NCI-H1436 (cell line): ENCODE results near the gene NUDT3.

Source experiments
- DNase-seq: peaks from one replicate; lab custom pipeline; 2025; lab: John Stamatoyannopoulos, UW

The NUDT3 gene

GRCh38 chr6:34239500-34239825 is 153.0 kb downstream of the NUDT3 start:
- no peak for DNase-seq

GRCh38 chr6:34238585-34239499 is 153.6 kb downstream of the NUDT3 start:
- DNase-seq, result no peak

GRCh38 chr6:34237722-34238584 is 154.5 kb downstream of the NUDT3 start:
- peak; percentile 58 for DNase-seq

GRCh38 chr6:34237316-34237721 is 155.2 kb downstream of the NUDT3 start:
- DNase-seq, result no peak

GRCh38 chr6:34236443-34237315 is 155.8 kb downstream of the NUDT3 start, which contains the start of gene HMGA1:
Gene HMGA1 (plus strand): TSS chr6:34236873. CDS start chr6:34240781, 3,908 bp downstream.
- DNase-seq, result peak; percentile 95

- peak; percentile 32 for DNase-seq
Measured at GRCh38 chr6:34236131-34236442, 156.4 kb downstream of the NUDT3 start.

GRCh38 chr6:34235307-34236130 is 156.9 kb downstream of the NUDT3 start:
- no peak for DNase-seq

GRCh38 chr6:34234667-34235306 is 157.7 kb downstream of the NUDT3 start:
- no peak for DNase-seq

- DNase-seq, result no peak
Measured at GRCh38 chr6:34233867-34234266, 158.6 kb downstream of the NUDT3 start.

GRCh38 chr6:34232901-34233300 is 159.6 kb downstream of the NUDT3 start:
- DNase-seq, result no peak

- DNase-seq, result no peak
Measured at GRCh38 chr6:34231566-34232336, 160.7 kb downstream of the NUDT3 start.

- DNase-seq, result no peak
Measured at GRCh38 chr6:34230653-34231371, 161.7 kb downstream of the NUDT3 start.

GRCh38 chr6:34229877-34230276 is 162.6 kb downstream of the NUDT3 start:
- DNase-seq, result no peak
